GM19239 (cell line): Measurements from ENCODE around the gene GNB1L.

ENCODE experiments used
- DNase-seq: peaks from one replicate; pipeline ENCODE4 v3.0.0; 2011; ENCODE audit warnings: low spot score; ENCODE audit not compliant: insufficient read length
- FAIRE-seq: peaks from 2 replicates; lab custom pipeline; 2011; peaks lifted over from hg19 to GRCh38; lab: Jason Lieb, UNC

Gene GNB1L

GRCh38 chr22:19758896-19759426, 95.7 kb downstream of the GNB1L start:
- no peak for DNase-seq
- FAIRE-seq, result no peak

DNA sequence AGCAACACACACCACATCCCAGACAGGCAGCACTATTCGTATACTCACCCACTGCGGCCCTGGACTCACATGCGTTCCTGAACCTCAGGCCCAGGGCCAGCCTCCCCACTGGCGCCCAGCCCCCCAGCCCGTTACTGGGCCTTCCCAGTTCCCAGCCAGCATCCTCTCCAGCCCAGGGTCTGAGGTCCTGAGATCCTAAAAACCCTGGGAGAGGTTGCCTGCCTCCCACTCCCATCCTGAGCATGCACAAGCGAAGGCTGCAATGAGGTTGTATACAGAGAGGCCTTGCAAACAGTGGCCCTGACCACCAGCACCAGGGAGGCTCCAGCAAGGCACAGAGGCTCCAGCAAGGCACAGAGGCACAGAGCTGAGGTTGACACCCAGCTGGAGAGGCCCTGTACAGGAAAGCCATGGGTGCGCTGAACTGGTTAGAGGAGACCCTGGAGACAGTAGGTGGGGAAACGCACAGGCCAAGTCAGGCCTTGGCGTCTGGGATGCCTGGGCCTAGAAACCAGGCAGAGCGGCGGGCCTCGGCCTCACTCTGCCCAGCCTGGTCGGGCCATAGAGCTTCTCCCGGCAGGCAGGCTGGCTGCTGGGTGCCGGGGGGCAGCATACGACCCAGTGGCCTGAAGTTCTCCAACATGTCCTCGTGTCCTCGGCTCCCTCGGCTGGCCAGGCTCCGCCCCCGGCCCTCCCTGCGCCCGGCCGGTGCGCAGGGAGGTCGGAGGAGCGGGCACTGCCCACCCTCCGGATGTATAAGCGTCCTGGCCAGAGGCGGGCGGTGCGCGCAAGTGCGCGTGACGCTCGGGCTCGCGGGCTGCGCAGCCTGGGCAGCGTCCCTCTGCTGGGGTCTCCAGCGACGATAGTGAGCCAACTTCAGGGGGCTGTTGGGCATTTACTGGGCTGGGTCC, 96.4 kb downstream of the GNB1L start:
- DNase-seq (no peak), FAIRE-seq (no peak)

GRCh38 chr22:19757140-19757984, 97.3 kb downstream of the GNB1L start:
- peak; percentile 81 for DNase-seq
- FAIRE-seq, result no peak

DNA sequence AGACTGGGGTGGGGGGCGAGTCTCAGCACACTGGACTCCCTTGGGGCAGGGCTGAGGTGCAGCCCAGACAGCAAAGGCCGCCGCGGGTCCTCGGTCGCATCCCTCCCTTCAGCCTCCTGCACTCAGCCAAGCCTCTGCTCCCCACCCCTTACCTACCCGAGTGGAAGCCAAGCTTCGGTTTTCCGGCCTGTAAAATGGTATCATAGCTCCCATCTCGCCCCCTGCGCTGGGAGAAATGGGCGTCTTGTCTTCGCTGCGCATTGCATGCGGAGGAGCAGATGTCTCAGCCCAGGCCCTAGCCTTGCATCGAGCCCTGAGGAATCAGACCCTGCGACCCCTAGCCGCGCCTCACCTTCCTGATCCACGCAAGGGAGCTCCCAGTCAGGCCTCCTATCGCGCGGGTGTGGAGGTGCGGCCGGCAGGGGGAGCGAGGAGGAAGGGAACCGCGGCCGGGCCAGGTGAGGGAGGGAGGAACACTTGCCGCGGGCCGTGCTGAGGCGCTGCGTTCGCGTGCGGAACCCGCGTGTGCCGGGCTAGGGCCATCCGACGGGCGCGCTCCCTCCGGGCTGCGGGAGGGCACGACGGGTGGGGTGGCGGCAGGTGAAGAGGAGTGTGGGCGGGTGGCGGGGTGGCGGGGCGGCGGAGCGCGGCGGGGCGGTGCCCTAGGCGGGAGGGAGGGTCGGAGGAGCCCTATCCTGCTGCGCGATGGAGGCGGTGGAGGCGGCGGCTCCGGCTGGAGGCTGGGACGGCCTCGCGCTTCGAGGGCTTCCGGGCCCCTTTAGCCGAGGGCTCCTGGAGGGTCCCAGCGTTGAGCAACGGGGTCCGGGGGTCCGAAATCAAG, 98.2 kb downstream of the GNB1L start:
- DNase-seq, result peak; percentile 94
- FAIRE-seq, result no peak

DNA sequence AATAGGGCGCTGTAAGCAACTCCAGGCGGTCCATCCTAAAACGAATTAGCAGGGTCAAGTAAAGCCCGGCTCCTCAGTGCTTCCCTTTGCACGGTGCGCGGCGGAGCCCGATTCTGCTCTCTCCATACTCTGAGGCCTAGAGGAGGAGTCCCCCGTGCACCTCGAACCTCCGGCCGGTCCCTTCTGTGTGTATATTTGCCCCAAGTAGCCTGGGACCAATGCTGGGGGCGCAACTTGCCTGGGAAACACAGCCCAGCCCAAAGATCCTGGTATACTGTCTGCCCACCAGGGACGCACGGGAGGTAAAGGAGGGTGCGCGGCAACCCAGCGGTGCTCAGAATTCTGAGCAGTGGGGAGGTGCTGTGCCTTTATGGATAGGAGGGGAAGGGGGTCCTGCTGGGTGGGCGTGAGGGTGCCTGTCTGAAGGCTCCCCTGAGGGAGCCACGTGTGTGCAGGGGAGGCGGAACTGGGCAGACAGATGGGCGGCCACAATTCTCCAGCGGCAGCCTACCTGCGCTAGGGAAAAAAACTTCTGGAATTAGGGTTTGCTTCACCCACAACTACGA, 98.9 kb downstream of the GNB1L start:
- DNase-seq, result no peak
- no peak for FAIRE-seq

DNA sequence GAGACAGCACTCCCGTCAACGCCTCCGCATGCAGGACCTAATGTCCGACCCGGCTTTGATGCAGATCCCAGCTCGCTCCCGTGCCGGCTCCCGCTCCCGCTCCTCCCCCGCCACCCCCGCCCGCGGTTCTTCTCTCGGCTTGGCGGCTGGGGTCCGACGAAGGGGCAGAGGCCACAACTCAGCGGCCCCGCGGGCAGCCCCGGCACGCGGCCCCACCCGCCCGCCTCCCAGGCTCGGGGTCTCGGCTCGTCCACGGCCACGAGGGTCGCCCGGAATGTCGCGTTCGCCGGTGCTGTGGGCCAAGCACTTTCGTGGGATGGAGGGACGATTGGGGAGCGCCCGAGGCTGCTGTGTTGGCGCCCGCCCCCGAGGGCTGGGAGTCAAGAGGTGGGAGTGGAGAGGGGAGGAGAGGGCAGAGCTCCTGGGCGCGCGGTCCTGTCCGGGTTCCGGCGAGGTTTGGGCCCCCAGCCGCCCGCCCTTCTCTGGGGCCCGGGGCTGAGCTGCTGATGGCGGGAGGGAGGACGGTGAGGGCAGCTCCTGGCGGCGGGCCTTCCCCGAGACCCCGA, 99.4 kb downstream of the GNB1L start:
- DNase-seq (no peak), FAIRE-seq (no peak)

DNA sequence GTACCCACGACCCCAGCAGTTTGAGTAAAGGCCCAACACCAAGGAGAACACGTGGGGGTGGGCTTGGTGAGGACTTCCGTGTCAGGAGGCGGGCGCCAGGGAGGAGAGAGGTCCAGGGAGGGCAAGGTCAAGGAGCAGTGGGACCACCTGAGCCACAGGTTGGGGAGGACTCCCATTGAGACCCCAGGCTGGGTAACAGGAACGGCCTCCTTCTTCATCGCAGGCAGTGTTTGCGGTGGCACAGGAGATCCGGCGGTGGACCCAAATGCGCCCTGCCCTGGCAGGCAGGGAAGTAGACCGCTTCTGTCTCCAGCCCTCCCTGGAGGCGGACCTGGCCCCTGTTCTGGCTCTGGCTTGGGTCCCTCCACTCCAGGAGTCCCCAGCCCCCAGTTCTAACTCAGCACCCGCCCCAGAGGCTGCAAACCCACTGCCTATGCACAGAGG, 100.0 kb downstream of the GNB1L start:
- no peak for FAIRE-seq

GRCh38 chr22:19753996-19754700, 100.5 kb downstream of the GNB1L start:
- FAIRE-seq (no peak), DNase-seq (no peak)

More for the DNA sequence above, 100.0 kb downstream of the GNB1L start:
- DNase-seq, result no peak

DNA sequence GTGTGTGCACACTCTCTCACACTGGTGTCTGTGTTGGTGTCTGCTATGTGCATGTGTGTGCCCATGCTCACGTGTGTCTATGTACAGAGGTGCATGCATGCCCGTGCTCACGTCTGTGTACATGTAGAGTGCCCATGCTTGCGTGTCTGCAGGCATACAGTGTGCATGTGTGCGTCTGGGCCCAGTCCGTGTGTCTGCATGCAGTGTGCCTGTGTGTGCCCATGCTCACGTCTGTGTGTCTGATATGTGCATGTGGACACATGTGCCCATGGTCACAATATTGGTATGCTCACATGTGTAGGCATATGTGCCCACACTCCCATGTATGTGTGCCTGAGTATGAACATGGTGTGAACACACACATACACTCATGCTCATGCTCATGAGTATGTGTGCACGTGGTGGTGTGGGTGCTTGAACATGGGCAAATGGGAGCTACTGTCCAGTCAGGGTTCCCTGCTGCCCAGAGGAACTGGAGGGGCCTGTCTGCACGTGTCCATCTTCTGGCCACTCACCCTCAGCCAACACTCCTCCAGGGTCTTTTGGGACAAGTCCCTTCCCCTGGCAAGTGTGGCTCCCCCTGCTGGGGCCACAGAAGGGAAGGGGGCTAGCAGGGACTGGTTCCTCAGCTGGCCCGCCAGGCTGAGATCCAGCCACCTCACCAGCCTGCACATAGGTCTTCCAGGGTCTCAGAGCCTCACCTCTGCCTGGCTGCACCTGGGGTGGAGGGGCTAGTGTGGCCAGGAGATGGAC, 101.4 kb downstream of the GNB1L start:
- DNase-seq (no peak), FAIRE-seq (no peak)

GRCh38 chr22:19751497-19752245, 103.0 kb downstream of the GNB1L start:
- no peak for FAIRE-seq

DNA sequence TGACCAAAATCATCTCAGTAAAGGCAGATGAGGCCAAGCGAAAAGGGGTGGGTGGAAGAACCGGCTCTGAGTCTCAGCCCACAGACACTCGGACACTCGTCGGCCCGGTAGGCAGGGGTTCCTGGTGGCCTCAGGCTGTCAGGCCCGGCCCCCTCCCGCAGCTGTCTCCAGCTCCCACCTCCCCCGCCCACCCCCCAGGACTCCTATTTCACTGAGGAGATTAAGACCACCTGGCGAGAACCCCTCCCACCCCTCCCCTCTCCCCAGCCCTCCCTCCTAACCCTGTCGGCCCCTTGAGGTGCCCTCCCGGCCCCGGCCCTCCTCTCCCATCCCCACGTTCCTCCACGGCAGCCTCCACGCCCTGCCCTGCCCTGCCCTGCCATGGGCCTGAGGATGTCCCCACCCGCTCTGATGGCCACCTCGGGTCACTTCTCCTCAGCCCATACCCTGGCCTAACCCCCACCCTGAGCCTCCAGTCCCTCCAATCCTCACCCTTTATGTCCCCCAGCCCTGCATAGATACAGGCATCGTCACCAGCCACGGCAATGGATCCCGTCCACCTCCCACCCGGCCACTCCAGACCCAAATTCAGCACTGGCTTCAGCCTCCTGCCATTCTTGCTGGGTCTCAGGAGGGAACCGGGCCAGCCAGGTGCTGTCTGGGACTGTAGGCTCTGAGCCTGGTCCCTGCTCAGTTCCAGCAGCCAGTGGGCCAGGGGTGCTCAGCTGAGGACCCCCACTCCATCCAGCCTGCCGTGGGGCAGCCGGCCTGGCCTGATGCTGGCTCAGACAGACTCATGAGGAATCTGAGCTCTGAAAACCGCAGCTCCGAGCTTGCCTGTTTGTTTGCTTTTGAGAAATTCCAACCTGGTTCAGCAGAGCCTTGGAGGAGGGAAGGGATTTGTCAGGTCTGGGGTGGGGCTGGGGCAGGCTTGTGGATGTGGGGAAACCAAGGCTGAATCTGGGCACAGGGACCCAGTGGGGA, 103.9 kb downstream of the GNB1L start:
- no peak for FAIRE-seq
- DNase-seq, result no peak

More at GRCh38 chr22:19751497-19752245, 103.0 kb downstream of the GNB1L start:
- no peak for DNase-seq

DNA sequence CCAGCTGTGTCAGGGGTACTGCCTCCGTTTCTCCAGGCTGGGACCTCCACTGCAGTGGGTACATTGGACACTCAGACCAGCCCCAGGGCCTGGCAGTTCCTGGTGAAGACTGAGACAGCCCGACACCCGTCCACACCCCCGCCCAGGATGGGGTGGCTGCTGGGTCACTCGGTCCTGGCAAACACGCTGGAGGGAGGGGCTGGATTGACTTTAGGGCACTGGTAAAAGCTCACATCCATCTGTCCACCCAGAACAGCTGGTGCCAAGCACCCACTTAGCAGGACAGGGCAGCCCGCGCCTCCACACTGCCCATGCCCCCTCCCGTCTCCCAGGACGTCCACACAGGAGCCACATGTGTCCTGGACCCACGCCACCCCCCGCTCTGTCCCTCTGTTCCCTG, 104.8 kb downstream of the GNB1L start:
- DNase-seq, result no peak

GRCh38 chr22:19748991-19749664, 105.5 kb downstream of the GNB1L start:
- no peak for FAIRE-seq
- no peak for DNase-seq

More for the DNA sequence above, 104.8 kb downstream of the GNB1L start:
- no peak for FAIRE-seq

- FAIRE-seq, result no peak
- no peak for DNase-seq
Measured at GRCh38 chr22:19748139-19748538, 106.5 kb downstream of the GNB1L start.

- DNase-seq (no peak), FAIRE-seq (no peak)
Measured at GRCh38 chr22:19747551-19747950, 107.1 kb downstream of the GNB1L start.

DNA sequence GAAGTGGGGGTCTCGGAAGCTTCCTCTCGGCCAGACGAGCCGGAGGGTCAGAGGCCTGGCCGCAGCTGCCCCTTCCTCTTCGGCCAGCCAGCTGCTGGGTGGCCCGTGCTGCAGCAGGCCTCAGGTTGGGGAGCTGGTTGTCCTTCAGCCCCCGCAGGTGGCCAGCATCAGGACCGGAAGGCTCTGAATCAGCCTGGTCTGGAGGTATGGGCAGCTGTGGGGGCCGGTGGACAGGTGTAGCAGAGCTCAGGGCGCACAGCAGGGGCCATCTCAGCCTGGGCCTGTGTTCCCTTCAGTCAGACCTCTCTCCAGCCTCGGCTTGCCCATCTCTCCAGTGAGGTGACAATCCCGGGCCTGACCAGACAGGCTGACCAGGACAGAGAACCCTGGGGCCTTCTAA, 107.9 kb downstream of the GNB1L start:
- FAIRE-seq (no peak), DNase-seq (no peak)
